ENCODE results near the gene B4GALNT4. TPM values are rescaled to one million over a fixed set of nuclear protein-coding genes. Genes with fewer than 3 reads are reported as not detected.

The B4GALNT4 gene
- total RNA-seq, 4 donors from 2014 or later = 2.5 to 12.0 (median 5.7) TPM

GRCh38 chr11:355581-356458, 13.5 kb upstream of the B4GALNT4 start:
- peaks cover 36 to 65% (median 55%) of the 10 kb centered on the region in 4 donors for H3K4me1 ChIP-seq
- no peaks in the 10 kb centered on the region for H3K36me3 ChIP-seq
- 10% methylated on average over 16 of the region's 76 CpGs for WGBS
- H3K4me3 ChIP-seq = peak overlapping the region; percentile 50 to 66 (median 55)
- peak overlapping the region; percentile 96 to 99 (median 98) for H3K27ac ChIP-seq (replicated peaks in 1 of 4)
- no peaks in the 10 kb centered on the region for H3K27me3 ChIP-seq
- intact Hi-C loops (cut with DNase I) = no loop called here
- H3K9me3 ChIP-seq = peaks cover 0 to 3% (median under 1%) of the 10 kb centered on the region in 4 donors
- peak; percentile 88 for TF ChIP-seq EP300 (IDR thresholded peaks at IDR 0.05)
- no peak for TF ChIP-seq CTCF (IDR thresholded peaks at IDR 0.05)
- TF ChIP-seq POLR2A (IDR thresholded peaks at IDR 0.05; ENCODE audit: low read depth) = peak; percentile 72
- peak; percentile 89 to 92 for TF ChIP-seq POLR2AphosphoS5 (IDR thresholded peaks at IDR 0.05)
- DNase-seq (ENCODE audit: extremely low spot score) = peak; percentile 98

GRCh38 chr11:356610-357009, 12.7 kb upstream of the B4GALNT4 start:
- Histone ChIP-seq H3K27ac (replicated peaks in 1 of 4) (no peak overlapping the region), H3K4me1 (peaks cover 32 to 57% (median 53%) of the 10 kb centered on the region in 4 donors), H3K27me3 (no peaks in the 10 kb centered on the region), H3K4me3 (no peak overlapping the region), H3K36me3 (no peaks in the 10 kb centered on the region), H3K9me3 (peaks cover 0 to 11% (median 4%) of the 10 kb centered on the region in 4 donors)
- TF ChIP-seq EP300 (IDR thresholded peaks at IDR 0.05) (no peak), POLR2AphosphoS5 (IDR thresholded peaks at IDR 0.05) (no peak), POLR2A (IDR thresholded peaks at IDR 0.05; ENCODE audit: low read depth) (no peak), CTCF (IDR thresholded peaks at IDR 0.05) (no peak)
- WGBS = 77% methylated on average over 6 of the region's 6 CpGs
- intact Hi-C loops (cut with DNase I) = no loop called here
- no peak for DNase-seq (ENCODE audit: extremely low spot score)

GRCh38 chr11:357582-357981, 11.7 kb upstream of the B4GALNT4 start:
- H3K27ac ChIP-seq (replicated peaks in 1 of 4) = no peak overlapping the region
- TF ChIP-seq POLR2AphosphoS5 (IDR thresholded peaks at IDR 0.05) = no peak
- no peak for TF ChIP-seq CTCF (IDR thresholded peaks at IDR 0.05)
- no peak for TF ChIP-seq POLR2A (IDR thresholded peaks at IDR 0.05; ENCODE audit: low read depth)
- no peak for TF ChIP-seq EP300 (IDR thresholded peaks at IDR 0.05)
- intact Hi-C loops (cut with DNase I) = no loop called here
- no peaks in the 10 kb centered on the region for H3K36me3 ChIP-seq
- H3K4me1 ChIP-seq = peaks cover 29 to 53% (median 48%) of the 10 kb centered on the region in 4 donors
- no peaks in the 10 kb centered on the region for H3K27me3 ChIP-seq
- no peak overlapping the region for H3K4me3 ChIP-seq
- no peak for DNase-seq (ENCODE audit: extremely low spot score)
- peaks cover 0 to 11% (median 4%) of the 10 kb centered on the region in 4 donors for H3K9me3 ChIP-seq
- 85% methylated on average over 4 of the region's 4 CpGs for WGBS

- no peak for DNase-seq (ENCODE audit: extremely low spot score)
- Histone ChIP-seq H3K4me3 (peak overlapping the region in 1 of 4 donors; percentile 22), H3K27me3 (no peaks in the 10 kb centered on the region), H3K36me3 (no peaks in the 10 kb centered on the region), H3K4me1 (peaks cover 22 to 46% (median 41%) of the 10 kb centered on the region in 4 donors), H3K9me3 (peaks cover 0 to 11% (median 4%) of the 10 kb centered on the region in 4 donors), H3K27ac (replicated peaks in 1 of 4) (peak overlapping the region in 3 of 4 donors; percentile 49 to 74 (median 55))
- 42% methylated on average over 33 of the region's 34 CpGs for WGBS
- TF ChIP-seq POLR2AphosphoS5 (IDR thresholded peaks at IDR 0.05) (peak in 1 of 2 donors; percentile 24), CTCF (IDR thresholded peaks at IDR 0.05) (no peak)
- intact Hi-C loops (cut with DNase I) = loop anchor here (2.0 kb wide), 1 partner anchor 53 kb away; no protein-coding TSS in a partner anchor
Measured at GRCh38 chr11:358129-358800, 11.0 kb upstream of the B4GALNT4 start.

All from esophagus muscularis mucosa (tissue), 4 donors.